ENCODE data around the gene STARD10. TPM values are rescaled to one million over a fixed set of nuclear protein-coding genes. Genes with fewer than 3 reads are reported as not detected.

STARD10 gene
- total RNA-seq, 2 experiments from 2014 or later, result 10.4 to 12.9 TPM

DNA sequence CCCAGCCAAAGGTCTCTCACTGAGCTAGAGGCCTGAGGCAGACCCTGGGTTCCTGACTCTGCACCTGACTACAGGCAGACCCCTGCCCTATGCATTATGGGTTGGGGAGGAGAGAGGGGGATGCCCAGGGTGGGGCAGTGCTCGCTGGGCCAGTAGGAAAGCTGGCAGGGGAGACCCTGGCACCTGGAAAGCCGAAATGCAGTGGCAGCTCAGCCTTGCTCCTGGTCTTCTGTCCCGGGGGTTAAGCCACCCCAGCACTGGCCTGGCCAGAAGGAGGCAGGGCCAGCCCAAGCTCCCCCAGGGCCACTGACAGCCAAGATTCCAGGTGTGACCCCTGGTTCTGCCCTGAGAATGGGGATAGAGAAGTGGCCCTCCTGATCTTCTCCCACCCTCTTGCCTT, 47.0 kb downstream of the STARD10 start:
- TF ChIP-seq EZH2phosphoT487 (IDR thresholded peaks at IDR 0.05; ENCODE audit: borderline replicate concordance, low read depth, low read length) (no peak), CTCF (conservative IDR thresholded peaks at IDR 0.05; ENCODE audit: low read length) (no peak)
- Histone ChIP-seq H3K4me3 (ENCODE audit: low read depth, low read length, poor library complexity, severe bottlenecking) (no peak overlapping the region), H3K36me3 (ENCODE audit: insufficient read depth, low read length) (no peaks in the 10 kb centered on the region; the same call in 1 of the 2 replicates), H3K9me2 (ENCODE audit: insufficient read depth, low read length) (no peaks in the 10 kb centered on the region), H3K4me2 (ENCODE audit: low read length) (no peak overlapping the region), H3K27ac (ENCODE audit: low read depth, low read length, poor library complexity, severe bottlenecking) (no peak overlapping the region), H4K20me1 (ENCODE audit: insufficient read depth, low read length) (no peaks in the 10 kb centered on the region), H3K79me2 (ENCODE audit: insufficient read depth, low read depth, low read length) (peaks cover 8% of the 10 kb centered on the region; the same call in 1 of the 2 replicates), H2AFZ (ENCODE audit: low read length) (no peak overlapping the region), H3K4me1 (ENCODE audit: insufficient read depth, low read length, poor library complexity, severe bottlenecking) (peaks cover 47% of the 10 kb centered on the region), H3K9me3 (ENCODE audit: low read length) (no peaks in the 10 kb centered on the region)
- no peak for DNase-seq (ENCODE audit: low spot score)
- no TSS peak for BruUV-seq (replicated peaks)
- ChIA-PET CTCF (ENCODE audit: unreplicated experiment) (interaction anchor here (1.4 kb wide), 1 partner anchor 47 kb away, joined by 6 read pairs; the partner anchor contains the start of gene STARD10), POLR2A (no interaction called here)
- intact Hi-C loops (cut with micrococcal nuclease; ENCODE audit: unreplicated experiment), result no loop called here

- intact Hi-C loops (cut with micrococcal nuclease; ENCODE audit: unreplicated experiment), result no loop called here
- TF ChIP-seq CTCF (conservative IDR thresholded peaks at IDR 0.05; ENCODE audit: low read length) (no peak), EZH2phosphoT487 (IDR thresholded peaks at IDR 0.05; ENCODE audit: borderline replicate concordance, low read depth, low read length) (no peak)
- Histone ChIP-seq H3K4me3 (ENCODE audit: low read depth, low read length, poor library complexity, severe bottlenecking) (no peak overlapping the region), H3K27ac (ENCODE audit: low read depth, low read length, poor library complexity, severe bottlenecking) (no peak overlapping the region), H2AFZ (ENCODE audit: low read length) (no peak overlapping the region), H3K4me1 (ENCODE audit: insufficient read depth, low read length, poor library complexity, severe bottlenecking) (peaks cover 49% of the 10 kb centered on the region), H3K36me3 (ENCODE audit: insufficient read depth, low read length) (no peaks in the 10 kb centered on the region; the same call in 1 of the 2 replicates), H3K9me3 (ENCODE audit: low read length) (no peaks in the 10 kb centered on the region), H3K79me2 (ENCODE audit: insufficient read depth, low read depth, low read length) (peaks cover 7% of the 10 kb centered on the region; the same call in 1 of the 2 replicates), H3K4me2 (ENCODE audit: low read length) (no peak overlapping the region), H3K9me2 (ENCODE audit: insufficient read depth, low read length) (no peaks in the 10 kb centered on the region), H4K20me1 (ENCODE audit: insufficient read depth, low read length) (no peaks in the 10 kb centered on the region)
- ChIA-PET CTCF (ENCODE audit: unreplicated experiment) (interaction anchor here (1.4 kb wide), 1 partner anchor 48 kb away, joined by 6 read pairs; the partner anchor contains the start of gene STARD10), POLR2A (no interaction called here)
- no peak for DNase-seq (ENCODE audit: low spot score)
- no TSS peak for BruUV-seq (replicated peaks)
These were observed 47.8 kb downstream of the STARD10 start for GRCh38 chr11:72745925-72746550.

DNA sequence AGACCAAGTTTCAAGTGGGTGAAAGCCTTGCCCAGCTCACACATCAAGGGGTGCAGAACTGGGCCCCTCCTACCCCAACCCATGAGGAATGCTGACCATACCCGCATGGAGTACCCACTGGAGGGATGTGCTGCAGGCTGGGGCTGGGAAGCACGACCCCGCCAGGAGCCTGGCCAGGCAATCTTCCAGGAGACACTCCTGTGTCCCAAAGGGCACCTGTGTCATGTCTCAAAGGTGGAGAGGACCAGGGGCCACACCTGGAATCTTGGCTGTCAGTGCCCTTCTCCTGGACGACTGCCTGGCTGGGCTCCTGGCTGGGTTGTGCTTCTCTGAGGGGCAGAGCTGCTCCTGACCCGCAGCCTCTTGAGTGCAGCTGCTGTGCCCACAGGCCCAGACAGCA, 48.3 kb downstream of the STARD10 start:
- no peak for TF ChIP-seq EZH2phosphoT487 (IDR thresholded peaks at IDR 0.05; ENCODE audit: borderline replicate concordance, low read depth, low read length)
- no peak for TF ChIP-seq CTCF (conservative IDR thresholded peaks at IDR 0.05; ENCODE audit: low read length)
- Histone ChIP-seq H3K4me1 (ENCODE audit: insufficient read depth, low read length, poor library complexity, severe bottlenecking) (peaks cover 49% of the 10 kb centered on the region), H3K9me2 (ENCODE audit: insufficient read depth, low read length) (no peaks in the 10 kb centered on the region), H3K36me3 (ENCODE audit: insufficient read depth, low read length) (no peaks in the 10 kb centered on the region; the same call in 1 of the 2 replicates), H4K20me1 (ENCODE audit: insufficient read depth, low read length) (no peaks in the 10 kb centered on the region), H3K4me2 (ENCODE audit: low read length) (no peak overlapping the region), H3K4me3 (ENCODE audit: low read depth, low read length, poor library complexity, severe bottlenecking) (no peak overlapping the region), H3K79me2 (ENCODE audit: insufficient read depth, low read depth, low read length) (peaks cover 4% of the 10 kb centered on the region; the same call in 1 of the 2 replicates), H2AFZ (ENCODE audit: low read length) (no peak overlapping the region), H3K27ac (ENCODE audit: low read depth, low read length, poor library complexity, severe bottlenecking) (no peak overlapping the region), H3K9me3 (ENCODE audit: low read length) (no peaks in the 10 kb centered on the region)
- DNase-seq (ENCODE audit: low spot score), result no peak
- intact Hi-C loops (cut with micrococcal nuclease; ENCODE audit: unreplicated experiment), result no loop called here
- ChIA-PET POLR2A (no interaction called here), CTCF (ENCODE audit: unreplicated experiment) (interaction anchor here (0.6 kb wide), 2 partner anchors 33 to 37 kb away, joined by 3 read pairs; no protein-coding TSS in a partner anchor)
- BruUV-seq (replicated peaks), result no TSS peak

All from OCI-LY7 (cell line).